CD14-positive monocyte (primary cell): ENCODE results near the gene THBS2. TPM values are rescaled to one million over a fixed set of nuclear protein-coding genes. Genes with fewer than 3 reads are reported as not detected.

Experiments used
- DNase-seq, 3 donors: peaks; one replicate each; pipeline ENCODE4 v3.0.0-alpha.2; 2011 to 2022
- H2AFZ ChIP-seq: 2 replicates; pipeline ENCODE4 v1.6.0; 2012; ENCODE audit warnings: mild to moderate bottlenecking, low read depth, low read length, inconsistent platforms; ENCODE audit not compliant: insufficient read depth, poor library complexity, severe bottlenecking
- H3K27ac ChIP-seq, 2 donors: 1 replicate in 1 of 2; 2 replicates in 1 of 2; pipeline ENCODE4 v1.5.1; 2012 to 2013; ENCODE audit warnings: low read length in 2 of 2, control low read depth in 1 of 2, inconsistent platforms in 1 of 2, low read depth in 1 of 2, mild to moderate bottlenecking in 1 of 2
- H3K27me3 ChIP-seq, 2 donors: one replicate each; pipeline versions ENCODE4 v1.6.0 to v1.6.1; 2011 to 2013; ENCODE audit warnings: low read length in 2 of 2; ENCODE audit not compliant: control insufficient read depth in 2 of 2, insufficient read depth in 2 of 2
- H3K36me3 ChIP-seq, 2 donors: replicated peaks in 1 of 2; 1 replicate in 1 of 2; 2 replicates in 1 of 2; pipeline versions ENCODE4 v1.5.1 to v1.6.1; 2012 to 2013; ENCODE audit warnings: low read length in 2 of 2, control low read depth in 1 of 2, inconsistent platforms in 1 of 2, mild to moderate bottlenecking in 1 of 2; ENCODE audit not compliant: insufficient read depth in 2 of 2, control insufficient read depth in 1 of 2
- H3K4me1 ChIP-seq, 2 donors: 1 replicate in 1 of 2; 2 replicates in 1 of 2; pipeline versions ENCODE4 v1.5.1 to v1.6.1; 2012 to 2013; ENCODE audit warnings: low read length in 2 of 2, control low read depth in 1 of 2, inconsistent platforms in 1 of 2, mild to moderate bottlenecking in 1 of 2, moderate library complexity in 1 of 2; ENCODE audit not compliant: insufficient read depth in 2 of 2, control insufficient read depth in 1 of 2
- H3K4me2 ChIP-seq: replicated peaks from 2 replicates; pipeline ENCODE3; 2012; ENCODE audit warnings: low read length, moderate library complexity, mild to moderate bottlenecking; ENCODE audit not compliant: poor library complexity, severe bottlenecking; ENCODE audit errors: extremely low read depth
- H3K4me3 ChIP-seq, 3 experiments: fragments of 200-600 bp in 1 of 3; sonication (generic) in 1 of 3; replicated peaks in 1 of 3; 1 replicate in 2 of 3; 2 replicates in 1 of 3; pipeline ENCODE4 v1.5.1; 2011 to 2013; ENCODE audit warnings: low read length in 3 of 3, mild to moderate bottlenecking in 3 of 3, control low read depth in 2 of 3, low read depth in 2 of 3, inconsistent platforms in 1 of 3, moderate library complexity in 1 of 3
- H3K79me2 ChIP-seq: 2 replicates; pipeline ENCODE4 v1.6.0; 2012; ENCODE audit warnings: mild to moderate bottlenecking, control low read depth, inconsistent platforms, low read length, moderate library complexity; ENCODE audit not compliant: insufficient read depth
- H3K9ac ChIP-seq: 2 replicates; pipeline ENCODE4 v1.6.0; 2017; ENCODE audit warnings: low read length, mild to moderate bottlenecking; ENCODE audit not compliant: insufficient read depth, poor library complexity, severe bottlenecking
- H3K9me3 ChIP-seq, 2 donors: replicated peaks in 1 of 2; 1 replicate in 1 of 2; 2 replicates in 1 of 2; pipeline versions ENCODE4 v1.5.1 to v1.6.1; 2012 to 2013; ENCODE audit warnings: low read length in 2 of 2, control low read depth in 1 of 2; ENCODE audit not compliant: control insufficient read depth in 1 of 2, insufficient read depth in 1 of 2
- H4K20me1 ChIP-seq: 2 replicates; pipeline ENCODE4 v1.6.0; 2012; ENCODE audit warnings: mild to moderate bottlenecking, low read length, control low read depth, moderate library complexity; ENCODE audit not compliant: insufficient read depth
- H3K27ac Mint-ChIP-seq, 7 donors: one replicate each; pipeline ENCODE4 v1.8.0; 2020; ENCODE audit warnings: mild to moderate bottlenecking in 7 of 7, mixed read lengths in 7 of 7, moderate library complexity in 6 of 7, inconsistent platforms in 2 of 7
- H3K27me3 Mint-ChIP-seq, 3 donors: one replicate each; pipeline ENCODE4 v1.8.0; 2021 to 2022; ENCODE audit warnings: low read depth in 3 of 3, mild to moderate bottlenecking in 3 of 3, mixed read lengths in 3 of 3, moderate library complexity in 3 of 3, inconsistent platforms in 1 of 3
- H3K36me3 Mint-ChIP-seq, 2 donors: one replicate each; pipeline ENCODE4 v1.8.0; 2020; ENCODE audit warnings: mixed read lengths in 2 of 2, inconsistent platforms in 1 of 2, mild to moderate bottlenecking in 1 of 2
- H3K4me1 Mint-ChIP-seq: one replicate; pipeline ENCODE4 v1.8.0; 2020; ENCODE audit warnings: mild to moderate bottlenecking, mixed read lengths
- H3K4me3 Mint-ChIP-seq, 2 donors: one replicate each; pipeline ENCODE4 v1.8.0; 2020; ENCODE audit warnings: mild to moderate bottlenecking in 2 of 2, mixed read lengths in 2 of 2, moderate library complexity in 1 of 2
- H3K9me3 Mint-ChIP-seq, 7 donors: one replicate each; pipeline ENCODE4 v1.8.0; 2020 to 2022; ENCODE audit warnings: mixed read lengths in 7 of 7, mild to moderate bottlenecking in 6 of 7, moderate library complexity in 6 of 7, inconsistent platforms in 2 of 7
- WGBS: methylation state at CpG from one replicate; pipeline ENCODE4 v1.1.5; 2013; ENCODE audit warnings: missing lambda C conversion rate; ENCODE audit not compliant: insufficient coverage; 5-methylcytosine and 5-hydroxymethylcytosine counted together
- intact Hi-C, 2 donors: fragments of 100-400 bp; cut with micrococcal nuclease; formaldehyde crosslinking; loops; one replicate each; pipeline versions ENCODE4 v1.15.0 to v1.15.1; 2023
- polyA plus RNA-seq, 3 donors: library from polyadenylated mRNA; depleted of rRNA in 1 of 3; unstranded in 2 of 3; stranded (reverse) in 1 of 3; fragments of 300-500 nt in 2 of 3; fragments of >200 nt in 1 of 3; fragmentation: Illumina TruSeq in 2 of 3; gene quantifications; 1 replicate in 2 of 3; 2 replicates in 1 of 3; pipeline ENCODE4 v1.2.3, GENCODE V29; 2012 to 2021
- TF ChIP-seq, protein P1 (sequence below): fragments of 200-600 bp; IDR thresholded peaks from one replicate; pipeline ENCODE4 v1.8.0; 2022; ENCODE audit warnings: antibody characterized with exemption, mild to moderate bottlenecking

The THBS2 gene
- polyA plus RNA-seq, 3 donors, result 0.01 to 0.03 TPM; not detected in 1

DNA sequence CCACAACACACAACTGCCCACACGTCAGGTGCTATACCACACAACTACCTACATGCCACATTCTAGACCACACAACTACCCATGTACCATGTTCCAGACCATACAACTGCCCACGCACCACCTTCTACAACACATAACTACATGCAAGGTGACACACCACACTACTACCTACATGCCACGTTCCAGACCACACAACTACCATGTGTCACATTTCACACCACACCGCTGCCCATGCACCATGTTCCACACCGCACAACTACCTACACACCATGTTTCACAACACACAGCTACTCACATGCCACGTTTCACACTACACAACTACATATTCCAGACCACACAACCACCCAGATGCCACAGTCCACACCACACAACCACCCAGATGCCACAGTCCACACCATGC, 19.8 kb downstream of the THBS2 start:
- H4K20me1 ChIP-seq, result no peaks in the 10 kb centered on the region
- Mint-ChIP-seq H3K27ac (peak overlapping the region in 1 of 7 donors; percentile 20), H3K4me1 (no peaks in the 10 kb centered on the region), H3K27me3 (peaks cover 0 to 4% (median 2%) of the 10 kb centered on the region in 3 donors), H3K9me3 (peaks cover 27 to 51% (median 32%) of the 10 kb centered on the region in 7 donors), H3K36me3 (no peaks in the 10 kb centered on the region), H3K4me3 (no peak overlapping the region)
- H3K4me1 ChIP-seq, result no peaks in the 10 kb centered on the region
- H3K4me2 ChIP-seq, result no peak overlapping the region
- peaks cover 34 to 48% of the 10 kb centered on the region in 2 donors for H3K9me3 ChIP-seq
- TF ChIP-seq, protein P1, sequence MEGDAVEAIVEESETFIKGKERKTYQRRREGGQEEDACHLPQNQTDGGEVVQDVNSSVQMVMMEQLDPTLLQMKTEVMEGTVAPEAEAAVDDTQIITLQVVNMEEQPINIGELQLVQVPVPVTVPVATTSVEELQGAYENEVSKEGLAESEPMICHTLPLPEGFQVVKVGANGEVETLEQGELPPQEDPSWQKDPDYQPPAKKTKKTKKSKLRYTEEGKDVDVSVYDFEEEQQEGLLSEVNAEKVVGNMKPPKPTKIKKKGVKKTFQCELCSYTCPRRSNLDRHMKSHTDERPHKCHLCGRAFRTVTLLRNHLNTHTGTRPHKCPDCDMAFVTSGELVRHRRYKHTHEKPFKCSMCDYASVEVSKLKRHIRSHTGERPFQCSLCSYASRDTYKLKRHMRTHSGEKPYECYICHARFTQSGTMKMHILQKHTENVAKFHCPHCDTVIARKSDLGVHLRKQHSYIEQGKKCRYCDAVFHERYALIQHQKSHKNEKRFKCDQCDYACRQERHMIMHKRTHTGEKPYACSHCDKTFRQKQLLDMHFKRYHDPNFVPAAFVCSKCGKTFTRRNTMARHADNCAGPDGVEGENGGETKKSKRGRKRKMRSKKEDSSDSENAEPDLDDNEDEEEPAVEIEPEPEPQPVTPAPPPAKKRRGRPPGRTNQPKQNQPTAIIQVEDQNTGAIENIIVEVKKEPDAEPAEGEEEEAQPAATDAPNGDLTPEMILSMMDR, result no peak
- intact Hi-C loops, result no loop called here
- no peak overlapping the region for H3K27ac ChIP-seq
- no peak overlapping the region for H3K4me3 ChIP-seq
- no peaks in the 10 kb centered on the region for H3K36me3 ChIP-seq
- H3K79me2 ChIP-seq, result no peaks in the 10 kb centered on the region
- no peak overlapping the region for H3K9ac ChIP-seq
- no peak for DNase-seq
- WGBS, result 96% methylated on average over 6 of the region's 6 CpGs
- no peak overlapping the region for H2AFZ ChIP-seq
- no peaks in the 10 kb centered on the region for H3K27me3 ChIP-seq

DNA sequence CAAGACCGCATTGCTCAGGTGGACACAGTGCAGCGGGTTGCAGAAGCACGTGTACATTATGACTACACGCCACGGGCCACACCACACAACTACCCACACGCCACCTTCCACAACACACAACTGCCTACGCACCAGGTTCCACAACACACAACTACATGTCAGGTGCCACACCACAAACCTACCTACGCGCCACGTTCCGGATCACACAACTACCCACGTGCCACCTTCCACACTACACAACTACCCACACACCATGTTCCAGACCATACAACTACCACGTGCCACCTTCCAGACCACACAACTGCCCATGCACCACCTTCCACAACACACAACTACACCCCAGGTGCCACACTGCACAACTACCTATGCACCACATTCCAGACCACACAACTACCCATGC, 20.5 kb downstream of the THBS2 start:
- TF ChIP-seq, protein P1, result no peak
- Histone ChIP-seq H3K79me2 (no peaks in the 10 kb centered on the region), H3K4me1 (no peaks in the 10 kb centered on the region), H3K27ac (no peak overlapping the region), H4K20me1 (no peaks in the 10 kb centered on the region), H3K9me3 (peaks cover 34 to 48% of the 10 kb centered on the region in 2 donors), H3K27me3 (no peaks in the 10 kb centered on the region), H3K4me2 (no peak overlapping the region), H3K4me3 (no peak overlapping the region), H3K9ac (no peak overlapping the region), H3K36me3 (no peaks in the 10 kb centered on the region), H2AFZ (no peak overlapping the region)
- Mint-ChIP-seq H3K4me1 (no peaks in the 10 kb centered on the region), H3K9me3 (peaks cover 27 to 51% (median 32%) of the 10 kb centered on the region in 7 donors), H3K4me3 (no peak overlapping the region), H3K27ac (peak overlapping the region in 1 of 7 donors; percentile 12), H3K36me3 (no peaks in the 10 kb centered on the region), H3K27me3 (peaks cover 0 to 2% (median 1%) of the 10 kb centered on the region in 3 donors)
- no peak for DNase-seq
- intact Hi-C loops, result no loop called here
- WGBS, result 87% methylated on average over 13 of the region's 13 CpGs
